Neuron (in vitro differentiated cells): Measurements from ENCODE around the gene CCDC92B.
A peak's percentile ranks its signal among the peaks of the same experiment; 100 is the strongest.
"Not testable (repeated sequence)": the region's sequence is repeated elsewhere in the genome, so short reads cannot be mapped to it uniquely, and the experiment has no call there.

ENCODE experiments used
- H2AFZ ChIP-seq: one replicate; pipeline ENCODE4 v1.6.1; 2013; ENCODE audit warnings: low read depth, mild to moderate bottlenecking, inconsistent platforms, low read length, moderate library complexity
- H3K27me3 ChIP-seq: one replicate; pipeline ENCODE4 v1.6.1; 2013; ENCODE audit warnings: low read length; ENCODE audit not compliant: insufficient read depth
- H3K36me3 ChIP-seq: one replicate; pipeline ENCODE4 v1.6.1; 2013; ENCODE audit warnings: low read length; ENCODE audit not compliant: insufficient read depth
- H3K4me1 ChIP-seq: one replicate; pipeline ENCODE4 v1.6.1; 2013; ENCODE audit warnings: low read length; ENCODE audit not compliant: insufficient read depth
- H3K4me3 ChIP-seq: 2 replicates; pipeline ENCODE4 v1.5.1; 2013; ENCODE audit warnings: mild to moderate bottlenecking, low read length, moderate library complexity
- H3K9me3 ChIP-seq: one replicate; pipeline ENCODE4 v1.6.1; 2013; ENCODE audit warnings: low read length

Gene CCDC92B

DNA sequence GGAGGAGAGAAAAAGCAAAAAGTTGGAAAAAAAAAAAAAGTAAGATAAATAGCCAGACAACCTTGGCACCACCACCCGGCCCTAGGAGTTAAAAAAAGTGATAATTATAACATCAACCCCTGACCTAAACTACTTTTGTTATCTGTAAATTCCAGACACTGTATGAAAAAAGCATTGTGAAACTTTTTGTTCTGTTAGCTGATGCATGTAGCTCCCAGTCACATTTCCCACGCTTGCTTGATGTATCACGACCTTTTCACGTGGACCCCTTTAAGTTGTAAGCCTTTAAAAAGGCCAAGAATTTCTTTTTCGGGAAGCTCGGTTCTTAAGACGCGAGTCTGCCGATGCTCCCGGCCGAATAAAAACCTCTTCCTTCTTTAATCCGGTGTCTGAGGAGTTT, 35.9 kb upstream of the CCDC92B start:
- H3K4me1 ChIP-seq, H2AFZ ChIP-seq, H3K4me3 ChIP-seq, H3K9me3 ChIP-seq, H3K36me3 ChIP-seq, H3K27me3 ChIP-seq: not testable (repeated sequence)

DNA sequence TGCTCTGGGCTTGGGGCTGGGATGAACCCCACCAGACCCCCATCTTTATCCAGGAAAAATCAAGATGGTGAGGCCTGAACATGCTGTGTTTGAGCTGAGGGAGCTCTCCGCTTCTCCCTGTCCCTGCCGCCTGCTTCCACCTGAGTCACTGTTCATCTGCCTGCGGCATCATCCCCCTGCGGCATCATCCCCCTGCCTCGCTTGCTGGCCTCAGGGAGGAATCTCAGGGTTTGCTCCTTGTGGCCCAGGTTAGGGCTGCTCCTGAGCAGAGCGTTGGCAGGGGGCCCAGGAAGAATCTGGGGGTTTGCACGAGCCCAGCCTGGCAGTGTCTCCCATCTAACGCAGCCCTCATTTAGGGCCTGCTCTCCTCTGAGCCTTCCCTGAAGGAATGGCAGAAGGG, 35.4 kb upstream of the CCDC92B start:
- no peaks in the 10 kb centered on the region for H3K4me1 ChIP-seq
- no peaks in the 10 kb centered on the region for H3K27me3 ChIP-seq
- H2AFZ ChIP-seq, result no peak overlapping the region
- H3K9me3 ChIP-seq, result no peaks in the 10 kb centered on the region
- H3K4me3 ChIP-seq, result no peak overlapping the region
- no peaks in the 10 kb centered on the region for H3K36me3 ChIP-seq

DNA sequence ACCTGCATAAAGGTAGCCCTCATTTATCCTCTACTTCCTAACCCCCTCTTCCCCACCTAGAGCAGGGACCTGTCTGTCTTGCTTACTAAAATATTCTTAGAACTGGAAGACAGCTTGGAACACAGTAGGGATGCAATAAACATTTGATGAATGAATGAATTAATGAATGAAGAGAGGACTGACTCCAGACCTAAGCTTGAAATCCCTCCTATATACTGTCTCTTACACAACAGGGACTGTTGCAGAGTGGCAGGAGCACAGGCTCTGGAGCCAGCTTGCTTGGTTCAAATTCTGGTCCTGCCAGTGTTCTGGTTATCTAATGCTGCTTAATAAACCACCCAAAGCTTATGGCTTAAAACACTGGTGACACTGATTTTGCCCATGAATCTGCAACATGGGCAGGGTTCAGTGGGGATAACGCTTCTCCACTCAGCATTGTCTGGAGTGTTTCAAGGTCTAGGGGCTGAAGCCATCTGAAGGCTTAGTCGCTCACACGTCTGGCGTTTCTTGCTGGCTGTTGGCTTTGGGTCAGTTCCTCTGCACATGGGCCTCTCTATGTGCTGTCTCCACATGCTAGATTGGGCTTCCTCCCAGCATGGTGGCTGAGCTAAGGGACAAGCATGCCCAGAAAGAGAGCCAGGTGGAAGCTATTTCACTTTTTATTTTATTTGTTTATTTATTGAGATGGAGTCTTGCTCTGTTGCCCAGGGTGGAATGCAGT, 34.0 kb upstream of the CCDC92B start:
- Histone ChIP-seq H2AFZ (no peak overlapping the region), H3K27me3 (peaks cover 6% of the 10 kb centered on the region), H3K9me3 (no peaks in the 10 kb centered on the region)

DNA sequence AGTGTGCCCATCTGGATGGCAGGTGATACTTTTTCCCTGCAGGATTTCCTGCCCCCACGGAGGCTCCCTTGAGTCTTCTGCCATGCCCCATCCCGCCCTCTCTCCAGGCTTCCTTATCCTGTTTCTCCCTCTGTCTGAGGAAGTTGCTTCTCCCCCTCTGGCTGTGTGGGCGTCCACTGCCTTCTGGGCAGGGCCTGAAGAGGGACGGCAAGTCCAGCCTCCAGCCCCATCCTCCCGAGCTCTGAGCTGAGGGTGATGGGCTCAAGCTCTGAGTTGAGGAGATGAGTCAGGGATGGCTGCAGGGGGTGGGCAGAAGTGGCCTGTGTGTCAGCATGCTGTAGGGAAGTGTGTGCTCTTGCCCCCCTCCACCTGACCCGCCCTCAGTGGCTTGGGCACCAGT, 32.6 kb upstream of the CCDC92B start:
- Histone ChIP-seq H3K9me3 (no peaks in the 10 kb centered on the region), H3K27me3 (peaks cover 13% of the 10 kb centered on the region), H3K36me3 (no peaks in the 10 kb centered on the region), H3K4me1 (peaks cover under 1% of the 10 kb centered on the region), H3K4me3 (no peak overlapping the region), H2AFZ (no peak overlapping the region)

More for the DNA sequence above, 34.0 kb upstream of the CCDC92B start:
- Histone ChIP-seq H3K4me3 (no peak overlapping the region), H3K36me3 (no peaks in the 10 kb centered on the region), H3K4me1 (no peaks in the 10 kb centered on the region)

DNA sequence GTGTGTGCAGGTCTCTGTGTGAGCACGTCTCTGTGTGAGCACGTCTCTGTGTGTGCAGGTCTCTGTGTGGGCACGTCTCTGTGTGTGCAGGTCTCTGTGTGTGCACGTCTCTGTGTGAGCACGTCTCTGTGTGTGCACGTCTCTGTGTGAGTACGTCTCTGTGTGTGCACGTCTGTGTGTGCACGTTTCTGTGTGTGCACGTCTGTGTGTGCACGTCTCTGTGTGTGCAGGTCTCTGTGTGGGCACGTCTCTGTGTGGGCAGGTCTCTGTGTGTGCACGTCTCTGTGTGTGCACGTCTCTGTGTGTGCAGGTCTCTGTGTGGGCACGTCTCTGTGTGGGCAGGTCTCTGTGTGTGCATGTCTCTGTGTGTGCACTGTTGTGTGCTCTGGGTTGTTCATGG, 32.1 kb upstream of the CCDC92B start:
- H2AFZ ChIP-seq, H3K9me3 ChIP-seq, H3K36me3 ChIP-seq, H3K4me1 ChIP-seq, H3K4me3 ChIP-seq: not testable (repeated sequence)
- H3K27me3 ChIP-seq, result peaks cover 13% of the 10 kb centered on the region

DNA sequence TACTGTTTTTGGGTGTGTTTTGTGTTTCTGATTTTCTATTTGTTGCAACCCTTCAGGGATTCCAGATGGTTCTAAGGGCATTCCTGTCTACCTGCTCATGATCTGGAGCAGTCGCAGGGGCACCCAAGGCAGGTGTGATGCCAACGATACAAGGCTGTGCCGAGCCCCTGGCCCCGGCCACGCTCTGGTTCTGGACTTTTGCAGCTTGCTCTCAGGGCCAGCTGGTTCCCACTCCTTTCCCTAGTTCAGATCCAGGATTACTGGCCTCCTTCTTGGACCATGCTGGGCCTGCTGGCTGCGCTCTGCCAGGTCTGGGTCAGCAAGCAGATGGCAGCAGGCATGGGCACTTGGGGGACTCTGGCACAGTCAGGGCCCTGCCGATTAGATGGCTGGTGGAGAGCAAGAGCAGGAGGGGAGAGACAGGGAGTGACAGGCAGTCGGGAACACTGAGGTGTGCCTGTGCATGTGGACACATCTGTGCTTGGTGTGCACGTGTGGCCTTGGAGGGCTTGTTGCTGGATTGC, 31.5 kb upstream of the CCDC92B start:
- Histone ChIP-seq H3K9me3 (no peaks in the 10 kb centered on the region), H3K36me3 (no peaks in the 10 kb centered on the region), H3K4me1 (peaks cover 3% of the 10 kb centered on the region), H2AFZ (no peak overlapping the region), H3K27me3 (peaks cover 13% of the 10 kb centered on the region), H3K4me3 (no peak overlapping the region)

DNA sequence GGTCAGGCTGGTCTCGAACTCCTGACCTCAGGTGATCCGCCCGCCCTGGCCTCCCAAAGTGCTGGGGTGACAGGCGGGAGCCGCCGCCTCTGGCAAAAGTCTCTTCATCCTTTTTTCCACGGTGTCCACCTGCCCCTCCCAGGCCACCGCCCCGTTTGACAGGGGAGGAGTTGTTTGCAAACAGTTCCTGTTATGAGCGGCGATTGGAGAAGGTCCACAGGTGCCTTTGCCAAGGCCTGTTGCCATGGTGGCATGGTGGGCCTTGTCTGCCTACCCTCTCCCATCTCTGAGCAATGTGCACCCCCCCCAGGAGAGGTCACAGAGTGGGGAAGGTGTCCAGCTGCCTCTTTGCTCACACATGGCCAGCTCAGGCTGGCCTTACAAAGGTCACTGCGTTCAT, 30.8 kb upstream of the CCDC92B start:
- no peaks in the 10 kb centered on the region for H3K9me3 ChIP-seq
- H3K36me3 ChIP-seq, result no peaks in the 10 kb centered on the region
- no peak overlapping the region for H3K4me3 ChIP-seq
- no peak overlapping the region for H2AFZ ChIP-seq
- peaks cover 16% of the 10 kb centered on the region for H3K27me3 ChIP-seq
- peaks cover 3% of the 10 kb centered on the region for H3K4me1 ChIP-seq

DNA sequence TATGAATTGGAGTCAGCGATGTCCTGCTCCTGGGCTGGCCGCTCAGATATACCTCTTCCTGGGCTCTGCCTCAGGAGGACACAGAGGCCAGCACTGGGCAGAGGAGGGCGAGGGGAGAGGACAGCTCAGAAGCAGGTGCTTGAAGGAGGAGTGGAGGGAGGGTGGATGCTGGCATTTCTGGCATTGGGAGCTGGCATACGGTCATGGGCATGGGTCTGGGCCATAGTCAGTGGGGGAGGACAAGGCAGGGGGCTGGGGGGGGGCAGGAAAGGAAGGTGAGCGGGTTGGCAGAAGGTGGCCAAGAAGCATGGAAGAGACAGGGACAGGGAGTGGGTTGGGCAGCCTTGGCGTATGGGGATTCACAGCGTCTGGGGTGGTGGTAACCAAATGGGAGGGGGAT, 30.1 kb upstream of the CCDC92B start:
- Histone ChIP-seq H3K27me3 (peaks cover 16% of the 10 kb centered on the region), H3K4me3 (no peak overlapping the region), H3K4me1 (peaks cover 3% of the 10 kb centered on the region), H3K9me3 (no peaks in the 10 kb centered on the region), H2AFZ (no peak overlapping the region), H3K36me3 (no peaks in the 10 kb centered on the region)

DNA sequence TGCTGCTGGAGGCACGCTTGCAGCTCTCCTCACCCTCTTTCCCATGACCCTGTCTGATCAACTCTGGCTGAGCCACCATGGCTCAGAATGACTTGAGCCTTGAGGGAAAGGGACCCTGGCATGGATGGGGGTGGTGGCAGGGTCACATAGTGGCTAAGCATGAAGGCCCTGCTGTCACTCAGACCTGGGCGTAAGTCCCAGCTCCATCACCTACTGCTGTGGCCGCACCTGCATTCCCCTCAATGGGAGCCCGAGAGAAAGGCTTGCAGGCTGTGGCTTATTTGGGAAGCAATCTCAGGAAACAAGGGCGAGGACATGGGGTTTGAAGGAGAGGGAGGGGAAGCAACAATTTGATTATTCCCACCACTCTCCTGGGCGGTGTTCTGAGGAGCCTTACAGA, 29.0 kb upstream of the CCDC92B start:
- peaks cover 19% of the 10 kb centered on the region for H3K27me3 ChIP-seq
- no peak overlapping the region for H2AFZ ChIP-seq
- peaks cover 3% of the 10 kb centered on the region for H3K4me1 ChIP-seq
- H3K9me3 ChIP-seq, result no peaks in the 10 kb centered on the region
- H3K36me3 ChIP-seq, result no peaks in the 10 kb centered on the region
- H3K4me3 ChIP-seq, result no peak overlapping the region

DNA sequence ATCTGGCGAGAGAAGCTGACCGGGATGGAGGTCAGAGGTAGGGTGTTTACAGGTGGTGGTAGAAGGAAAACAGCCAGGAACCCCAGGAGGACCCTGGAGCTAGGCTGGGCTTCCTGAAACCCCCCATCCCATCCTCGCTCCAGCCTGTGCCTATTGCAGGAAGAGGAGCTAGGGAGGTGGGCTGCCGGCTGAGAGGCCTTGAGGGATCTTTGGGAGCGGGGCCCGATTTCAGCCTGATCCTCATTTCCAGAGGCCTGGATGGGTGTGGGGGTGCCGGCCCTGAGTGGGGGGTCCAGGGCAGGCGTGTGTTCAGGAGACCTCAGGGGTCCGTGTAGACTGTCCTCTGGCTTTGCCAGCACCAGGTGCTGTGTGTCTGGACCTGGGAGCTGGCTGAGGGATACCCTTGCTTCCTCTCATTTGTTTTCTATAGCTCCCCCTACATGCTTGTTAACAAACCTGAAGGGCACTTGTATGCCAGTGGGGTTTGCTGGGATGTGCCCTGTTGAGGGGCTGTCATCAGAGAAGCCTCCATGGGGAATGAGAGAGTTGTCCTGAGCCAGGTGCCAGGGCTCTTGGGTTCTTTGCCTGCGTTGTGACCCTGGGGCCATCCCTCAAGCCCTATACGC, 27.9 kb upstream of the CCDC92B start:
- peak overlapping the region; percentile 42 for H3K4me3 ChIP-seq
- peaks cover 3% of the 10 kb centered on the region for H3K4me1 ChIP-seq
- H3K9me3 ChIP-seq, result no peaks in the 10 kb centered on the region
- no peaks in the 10 kb centered on the region for H3K36me3 ChIP-seq
- H3K27me3 ChIP-seq, result peaks cover 19% of the 10 kb centered on the region
- H2AFZ ChIP-seq, result no peak overlapping the region

DNA sequence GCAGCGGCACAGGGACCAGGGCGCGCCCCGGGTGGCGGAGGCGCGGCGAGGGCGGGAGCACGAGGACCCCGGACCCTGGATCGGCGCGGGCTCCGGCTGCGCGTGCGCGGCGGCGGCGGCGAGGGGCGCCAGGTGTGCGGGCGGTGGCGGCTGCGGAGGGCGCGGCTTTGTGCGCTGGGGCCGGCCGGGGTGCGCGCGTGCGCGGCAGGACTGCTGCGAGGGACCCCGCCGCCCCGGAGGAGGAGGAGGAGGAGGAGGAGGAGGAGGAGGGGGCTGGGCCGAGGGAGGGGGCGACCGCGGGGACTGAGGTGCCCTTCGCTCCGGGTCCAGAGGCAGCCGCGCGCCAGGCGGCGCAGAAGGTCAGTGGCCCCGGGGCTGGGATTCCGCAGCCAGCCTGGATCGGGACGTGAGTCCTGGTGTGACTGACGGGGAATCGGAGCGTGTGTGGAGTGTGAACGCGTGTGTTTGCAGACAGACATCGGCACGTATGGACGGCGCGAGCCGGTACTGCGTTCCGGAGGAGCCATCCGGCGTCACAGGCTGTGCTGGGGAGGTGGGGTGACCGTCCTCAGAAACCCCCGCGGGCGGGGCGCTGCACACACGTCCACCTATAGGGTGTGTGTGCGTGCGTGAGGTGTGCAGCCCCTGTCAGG, 27.3 kb upstream of the CCDC92B start:
- peak overlapping the region; percentile 42 for H3K4me3 ChIP-seq
- peak overlapping the region; percentile 73 for H2AFZ ChIP-seq
- peaks cover 3% of the 10 kb centered on the region for H3K4me1 ChIP-seq
- peaks cover 19% of the 10 kb centered on the region for H3K27me3 ChIP-seq
- H3K36me3 ChIP-seq, result no peaks in the 10 kb centered on the region
- H3K9me3 ChIP-seq, result no peaks in the 10 kb centered on the region

DNA sequence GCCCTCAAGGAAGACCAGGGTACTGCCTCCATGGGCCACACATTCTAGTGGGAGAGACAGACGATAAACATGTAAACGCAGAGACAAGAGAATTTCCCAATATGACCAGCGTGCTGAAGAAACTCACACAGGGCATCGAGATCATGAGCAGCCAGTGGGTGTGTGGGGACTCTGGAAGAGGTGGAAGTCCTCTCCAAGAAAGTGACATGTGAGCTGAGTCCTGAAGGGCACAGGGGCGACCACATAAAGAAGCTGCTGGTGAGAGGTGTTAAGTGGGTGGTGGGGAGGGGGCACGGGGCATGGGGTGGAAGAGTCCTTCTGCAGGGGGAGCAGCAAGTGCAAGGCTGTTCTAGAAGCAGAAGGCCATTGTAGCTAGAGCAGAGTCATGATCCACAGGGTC, 25.8 kb upstream of the CCDC92B start:
- Histone ChIP-seq H3K4me3 (no peak overlapping the region), H2AFZ (no peak overlapping the region), H3K4me1 (peaks cover 3% of the 10 kb centered on the region), H3K9me3 (no peaks in the 10 kb centered on the region), H3K36me3 (no peaks in the 10 kb centered on the region), H3K27me3 (peaks cover 19% of the 10 kb centered on the region)

DNA sequence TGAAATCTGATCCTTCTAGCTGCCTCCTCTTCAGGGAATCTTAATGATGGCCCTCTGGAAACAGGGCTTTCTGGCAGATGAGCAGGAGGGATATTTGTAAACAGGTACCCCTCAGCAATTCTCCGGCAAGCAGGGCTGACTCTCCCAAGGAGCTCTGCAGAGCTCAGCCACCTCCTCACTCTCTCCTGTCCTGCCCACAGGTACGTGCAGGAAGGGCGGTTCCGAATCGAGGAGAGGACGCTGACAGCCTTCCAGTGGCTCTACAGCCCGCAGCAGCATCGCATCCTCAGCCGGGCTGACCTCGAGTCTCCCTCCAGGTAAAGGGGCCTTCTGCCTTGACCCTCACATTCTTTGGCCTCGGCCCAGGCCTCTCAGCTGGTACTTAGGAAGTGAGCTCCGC, 20.7 kb upstream of the CCDC92B start:
- Histone ChIP-seq H3K9me3 (no peaks in the 10 kb centered on the region), H3K36me3 (no peaks in the 10 kb centered on the region), H3K27me3 (peaks cover 3% of the 10 kb centered on the region), H2AFZ (no peak overlapping the region), H3K4me3 (no peak overlapping the region), H3K4me1 (no peaks in the 10 kb centered on the region)
